HEK293 (cell line): ENCODE measurements around the gene MYO1E.
"Not testable (repeated sequence)": the region's sequence is repeated elsewhere in the genome, so short reads cannot be mapped to it uniquely, and the experiment has no call there.

ENCODE experiments used
- CTCF ChIA-PET: fragments of 350-600 bp; formaldehyde crosslinking; extraction: SDS; loops from one replicate; lab custom pipeline; 2021; ENCODE audit warnings: antibody characterized with exemption; lab: Yijun Ruan, JAX
- POLR2A ChIA-PET: fragments of 300-600 bp; formaldehyde crosslinking; extraction: SDS; loops from one replicate; lab custom pipeline; 2020; ENCODE audit warnings: antibody characterized with exemption, inconsistent platforms; lab: Yijun Ruan, JAX
- H3K27ac ChIP-seq: fragments of 200-500 bp; sonication (Bioruptor generic); 2 replicates; pipeline ENCODE4 v1.5.1; 2014; ENCODE audit warnings: low read depth, low read length, control low read depth, inconsistent platforms; ENCODE audit errors: extremely low read depth
- H3K36me3 ChIP-seq, 2 experiments: fragments of 200-500 bp in 1 of 2; sonication (Bioruptor generic) in 1 of 2; 1 replicate in 1 of 2; 2 replicates in 1 of 2; pipeline ENCODE4 v1.5.1; 2014 to 2017; ENCODE audit warnings: inconsistent platforms in 2 of 2, low read length in 2 of 2; ENCODE audit not compliant: control insufficient read depth in 2 of 2, insufficient read depth in 1 of 2
- H3K4me1 ChIP-seq: fragments of 200-500 bp; sonication (Bioruptor generic); 2 replicates; pipeline ENCODE4 v1.5.1; 2014; ENCODE audit warnings: mild to moderate bottlenecking, low read length, inconsistent platforms; ENCODE audit not compliant: control insufficient read depth, insufficient read depth
- H3K4me3 ChIP-seq: 2 replicates; pipeline ENCODE4 v1.5.1; 2011; ENCODE audit warnings: low read depth, mild to moderate bottlenecking, control low read depth, low read length, moderate library complexity
- H3K9me3 ChIP-seq: fragments of 200-500 bp; sonication (Bioruptor generic); 2 replicates; pipeline ENCODE4 v1.5.1; 2014; ENCODE audit warnings: low read depth, low read length, inconsistent platforms; ENCODE audit not compliant: control insufficient read depth, insufficient read depth
- EGR2 ChIP-seq: fragments of 450-650 bp; formaldehyde crosslinking; IDR thresholded peaks from 2 replicates; pipeline ENCODE4 v1.5.1; 2016; ENCODE audit warnings: low read depth, missing biosample characterization, missing genetic modification characterization
- SCRT2 ChIP-seq: fragments of 450-650 bp; formaldehyde crosslinking; IDR thresholded peaks from 2 replicates; pipeline ENCODE4 v1.5.1; 2016; ENCODE audit warnings: missing biosample characterization, missing genetic modification characterization
- YY2 ChIP-seq: fragments of 450-650 bp; formaldehyde crosslinking; IDR thresholded peaks from 2 replicates; pipeline ENCODE4 v1.5.1; 2016; ENCODE audit warnings: missing biosample characterization, missing genetic modification characterization
- ZBTB48 ChIP-seq: fragments of 450-650 bp; formaldehyde crosslinking; IDR thresholded peaks from 2 replicates; pipeline ENCODE4 v1.5.1; 2016; ENCODE audit warnings: missing biosample characterization, missing genetic modification characterization
- ZBTB8A ChIP-seq: fragments of 450-650 bp; formaldehyde crosslinking; IDR thresholded peaks from 2 replicates; pipeline ENCODE4 v1.5.1; 2016; ENCODE audit warnings: missing biosample characterization, missing genetic modification characterization
- ZNF146 ChIP-seq: fragments of 450-650 bp; formaldehyde crosslinking; IDR thresholded peaks from 2 replicates; pipeline ENCODE4 v1.5.1; 2016; ENCODE audit warnings: missing biosample characterization, missing genetic modification characterization
- ZNF16 ChIP-seq: fragments of 450-650 bp; formaldehyde crosslinking; IDR thresholded peaks from 2 replicates; pipeline ENCODE4 v1.5.1; 2016; ENCODE audit warnings: low read depth, missing biosample characterization, missing genetic modification characterization
- ZNF239 ChIP-seq: fragments of 450-650 bp; formaldehyde crosslinking; IDR thresholded peaks from 2 replicates; pipeline ENCODE4 v1.5.1; 2016; ENCODE audit warnings: missing biosample characterization, missing genetic modification characterization
- ZNF24 ChIP-seq: fragments of 450-650 bp; formaldehyde crosslinking; IDR thresholded peaks from 2 replicates; pipeline ENCODE4 v1.5.1; 2016; ENCODE audit warnings: missing biosample characterization, missing genetic modification characterization
- ZNF302 ChIP-seq: fragments of 450-650 bp; formaldehyde crosslinking; IDR thresholded peaks from 2 replicates; pipeline ENCODE4 v1.5.1; 2016; ENCODE audit warnings: missing biosample characterization, missing genetic modification characterization, low read depth
- ZNF362 ChIP-seq: fragments of 450-650 bp; formaldehyde crosslinking; IDR thresholded peaks from 2 replicates; pipeline ENCODE4 v1.5.1; 2016; ENCODE audit warnings: missing biosample characterization, missing genetic modification characterization
- ZNF433 ChIP-seq: fragments of 450-650 bp; formaldehyde crosslinking; IDR thresholded peaks from 2 replicates; pipeline ENCODE4 v1.5.1; 2016; ENCODE audit warnings: missing biosample characterization, missing genetic modification characterization, low read depth
- ZNF449 ChIP-seq: fragments of 450-650 bp; formaldehyde crosslinking; IDR thresholded peaks from 2 replicates; pipeline ENCODE4 v1.5.1; 2017; ENCODE audit warnings: missing biosample characterization, mild to moderate bottlenecking, missing genetic modification characterization, moderate library complexity
- ZNF544 ChIP-seq: fragments of 450-650 bp; formaldehyde crosslinking; IDR thresholded peaks from 2 replicates; pipeline ENCODE4 v1.5.0; 2017; ENCODE audit warnings: missing biosample characterization, missing genetic modification characterization
- ZNF558 ChIP-seq: fragments of 450-650 bp; formaldehyde crosslinking; IDR thresholded peaks from 2 replicates; pipeline ENCODE4 v1.5.1; 2016; ENCODE audit warnings: missing biosample characterization, missing genetic modification characterization
- ZNF561 ChIP-seq: fragments of 450-650 bp; IDR thresholded peaks from 2 replicates; pipeline ENCODE4 v1.5.1; 2018; ENCODE audit warnings: missing biosample characterization, missing genetic modification characterization, borderline replicate concordance
- ZNF626 ChIP-seq: fragments of 450-650 bp; sonication (Bioruptor Pico); formaldehyde crosslinking; IDR thresholded peaks from 2 replicates; pipeline ENCODE4 v1.5.1; 2018; ENCODE audit warnings: missing biosample characterization, missing genetic modification characterization, inconsistent platforms
- ZNF654 ChIP-seq: fragments of 450-650 bp; formaldehyde crosslinking; IDR thresholded peaks from 2 replicates; pipeline ENCODE4 v1.5.1; 2016; ENCODE audit warnings: low read depth, missing biosample characterization, missing genetic modification characterization
- ZNF747 ChIP-seq: fragments of 450-650 bp; formaldehyde crosslinking; IDR thresholded peaks from 2 replicates; pipeline ENCODE4 v1.5.1; 2016; ENCODE audit warnings: missing biosample characterization, missing genetic modification characterization
- TF ChIP-seq, protein P1 (sequence below): fragments of 450-650 bp; formaldehyde crosslinking; IDR thresholded peaks from 2 replicates; pipeline ENCODE4 v1.5.1; 2016; ENCODE audit warnings: missing biosample characterization, missing genetic modification characterization
- TF ChIP-seq, protein P2 (sequence below): fragments of 450-650 bp; formaldehyde crosslinking; IDR thresholded peaks from 2 replicates; pipeline ENCODE4 v1.5.0; 2017; ENCODE audit warnings: missing biosample characterization, missing genetic modification characterization, borderline replicate concordance
- TF ChIP-seq, protein P3 (sequence below): IDR thresholded peaks from 2 replicates; pipeline ENCODE4 v1.6.1; 2011; ENCODE audit warnings: mild to moderate bottlenecking, low read depth, low read length, borderline replicate concordance

MYO1E gene

DNA sequence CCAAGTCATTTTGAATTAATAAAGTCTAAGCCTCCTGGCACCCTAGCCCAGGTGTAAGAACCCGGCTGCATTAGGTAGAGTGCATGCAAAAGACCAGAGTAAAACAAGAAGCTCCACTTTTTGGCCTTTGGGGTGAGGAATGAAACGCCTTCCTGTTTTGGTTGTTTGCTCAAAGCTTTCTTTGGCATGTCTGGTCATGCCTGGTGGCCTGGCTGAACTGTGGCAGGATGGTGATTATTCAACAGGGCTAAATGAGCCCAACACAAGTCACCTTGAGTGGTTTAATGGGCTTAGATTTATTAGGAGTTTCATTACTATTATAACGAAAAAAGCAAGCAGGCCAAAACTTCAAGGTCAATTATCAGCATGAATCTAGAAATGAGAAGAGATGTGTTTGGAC is 206.9 kb downstream of the MYO1E start (continued):
- TF ChIP-seq ZBTB8A (tag by site-specific recombination) (peak; percentile 47; the same call in 1 of the 2 replicates), ZNF146 (tag by site-specific recombination) (no peak), ZNF362 (tag by site-specific recombination) (no peak), ZNF626 (no peak), YY2 (no peak), ZNF558 (tag by site-specific recombination) (no peak), ZNF544 (tag by site-specific recombination) (no peak), ZNF561 (no peak), ZNF747 (tag by site-specific recombination) (no peak), SCRT2 (peak; percentile 35; the same call in 1 of the 2 replicates), EGR2 (tag by site-specific recombination) (no peak), ZNF24 (tag by site-specific recombination) (no peak), ZNF239 (tag by site-specific recombination) (no peak), ZNF16 (tag by site-specific recombination) (no peak)
- TF ChIP-seq, protein P1, sequence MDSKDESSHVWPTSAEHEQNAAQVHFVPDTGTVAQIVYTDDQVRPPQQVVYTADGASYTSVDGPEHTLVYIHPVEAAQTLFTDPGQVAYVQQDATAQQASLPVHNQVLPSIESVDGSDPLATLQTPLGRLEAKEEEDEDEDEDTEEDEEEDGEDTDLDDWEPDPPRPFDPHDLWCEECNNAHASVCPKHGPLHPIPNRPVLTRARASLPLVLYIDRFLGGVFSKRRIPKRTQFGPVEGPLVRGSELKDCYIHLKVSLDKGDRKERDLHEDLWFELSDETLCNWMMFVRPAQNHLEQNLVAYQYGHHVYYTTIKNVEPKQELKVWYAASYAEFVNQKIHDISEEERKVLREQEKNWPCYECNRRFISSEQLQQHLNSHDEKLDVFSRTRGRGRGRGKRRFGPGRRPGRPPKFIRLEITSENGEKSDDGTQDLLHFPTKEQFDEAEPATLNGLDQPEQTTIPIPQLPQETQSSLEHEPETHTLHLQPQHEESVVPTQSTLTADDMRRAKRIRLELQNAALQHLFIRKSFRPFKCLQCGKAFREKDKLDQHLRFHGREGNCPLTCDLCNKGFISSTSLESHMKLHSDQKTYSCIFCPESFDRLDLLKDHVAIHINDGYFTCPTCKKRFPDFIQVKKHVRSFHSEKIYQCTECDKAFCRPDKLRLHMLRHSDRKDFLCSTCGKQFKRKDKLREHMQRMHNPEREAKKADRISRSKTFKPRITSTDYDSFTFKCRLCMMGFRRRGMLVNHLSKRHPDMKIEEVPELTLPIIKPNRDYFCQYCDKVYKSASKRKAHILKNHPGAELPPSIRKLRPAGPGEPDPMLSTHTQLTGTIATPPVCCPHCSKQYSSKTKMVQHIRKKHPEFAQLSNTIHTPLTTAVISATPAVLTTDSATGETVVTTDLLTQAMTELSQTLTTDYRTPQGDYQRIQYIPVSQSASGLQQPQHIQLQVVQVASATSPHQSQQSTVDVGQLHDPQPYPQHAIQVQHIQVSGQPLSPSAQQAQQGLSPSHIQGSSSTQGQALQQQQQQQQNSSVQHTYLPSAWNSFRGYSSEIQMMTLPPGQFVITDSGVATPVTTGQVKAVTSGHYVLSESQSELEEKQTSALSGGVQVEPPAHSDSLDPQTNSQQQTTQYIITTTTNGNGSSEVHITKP (tag by site-specific recombination): no peak
- TF ChIP-seq, protein P2, sequence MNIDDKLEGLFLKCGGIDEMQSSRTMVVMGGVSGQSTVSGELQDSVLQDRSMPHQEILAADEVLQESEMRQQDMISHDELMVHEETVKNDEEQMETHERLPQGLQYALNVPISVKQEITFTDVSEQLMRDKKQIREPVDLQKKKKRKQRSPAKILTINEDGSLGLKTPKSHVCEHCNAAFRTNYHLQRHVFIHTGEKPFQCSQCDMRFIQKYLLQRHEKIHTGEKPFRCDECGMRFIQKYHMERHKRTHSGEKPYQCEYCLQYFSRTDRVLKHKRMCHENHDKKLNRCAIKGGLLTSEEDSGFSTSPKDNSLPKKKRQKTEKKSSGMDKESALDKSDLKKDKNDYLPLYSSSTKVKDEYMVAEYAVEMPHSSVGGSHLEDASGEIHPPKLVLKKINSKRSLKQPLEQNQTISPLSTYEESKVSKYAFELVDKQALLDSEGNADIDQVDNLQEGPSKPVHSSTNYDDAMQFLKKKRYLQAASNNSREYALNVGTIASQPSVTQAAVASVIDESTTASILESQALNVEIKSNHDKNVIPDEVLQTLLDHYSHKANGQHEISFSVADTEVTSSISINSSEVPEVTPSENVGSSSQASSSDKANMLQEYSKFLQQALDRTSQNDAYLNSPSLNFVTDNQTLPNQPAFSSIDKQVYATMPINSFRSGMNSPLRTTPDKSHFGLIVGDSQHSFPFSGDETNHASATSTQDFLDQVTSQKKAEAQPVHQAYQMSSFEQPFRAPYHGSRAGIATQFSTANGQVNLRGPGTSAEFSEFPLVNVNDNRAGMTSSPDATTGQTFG (tag by site-specific recombination): no peak

DNA sequence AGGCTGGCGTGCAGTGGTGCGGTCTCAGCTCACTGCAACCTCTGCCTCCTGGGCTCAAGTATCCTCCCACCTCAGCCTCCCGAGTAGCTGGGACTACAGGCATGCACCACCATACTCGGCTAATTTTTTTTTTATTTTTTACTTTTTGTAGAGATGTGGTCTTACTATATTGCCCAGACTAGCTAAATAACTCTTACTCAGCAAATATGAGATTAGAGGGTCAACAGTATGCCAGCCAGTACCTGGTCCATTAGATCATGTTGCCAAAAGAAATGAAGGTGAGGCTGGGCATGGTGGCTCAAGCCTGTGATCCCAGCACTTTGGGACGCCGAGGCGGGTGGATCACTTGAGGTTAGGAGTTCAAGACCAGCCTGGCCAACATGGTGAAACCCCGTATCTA is 210.6 kb downstream of the MYO1E start:
- H3K9me3 ChIP-seq, H3K27ac ChIP-seq, POLR2A ChIA-PET, H3K4me3 ChIP-seq, H3K4me1 ChIP-seq: not testable (repeated sequence)
- H3K36me3 ChIP-seq: peaks cover 12% of the 10 kb centered on the region in 2 experiments; a peak in 2 of 3 replicates
- CTCF ChIA-PET: interaction anchor here (0.7 to 1.0 kb wide), 4 partner anchors 16 to 444 kb away, joined by 3 to 4 read pairs (median 4); no protein-coding TSS in a partner anchor

DNA sequence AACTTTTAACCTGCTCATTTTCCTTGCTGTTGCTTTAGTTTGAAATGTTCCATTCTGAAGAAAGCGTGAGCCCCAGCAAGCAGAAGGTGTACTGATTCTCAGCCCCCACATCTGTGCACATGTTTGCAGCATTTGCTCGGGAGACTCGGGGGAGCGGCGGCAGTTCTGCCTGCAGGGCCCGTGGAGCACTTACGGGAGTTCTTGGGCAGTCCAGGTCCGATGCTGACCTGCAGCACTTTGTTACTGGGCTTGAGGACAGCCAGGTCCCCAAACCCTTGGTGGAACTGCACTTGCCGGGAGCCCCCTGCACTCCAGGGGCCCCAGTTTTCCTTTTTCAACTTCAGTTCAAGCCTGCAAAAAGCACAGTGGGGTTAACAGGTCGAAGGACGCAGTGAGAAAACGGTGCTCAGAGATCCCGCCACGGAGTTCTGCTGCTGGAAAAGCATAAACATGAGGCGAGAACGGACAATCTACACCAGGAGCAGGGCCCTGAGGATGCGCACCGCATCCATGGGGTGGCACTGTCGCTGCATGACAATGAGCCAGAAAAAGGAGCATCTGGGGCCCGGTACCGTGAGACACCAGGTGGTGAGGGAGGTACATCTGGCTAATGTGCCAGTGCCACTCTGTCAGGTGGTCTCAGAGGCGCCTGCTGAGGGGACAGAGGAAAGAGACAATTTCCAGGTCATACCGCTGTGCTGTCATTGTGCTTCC is 211.6 kb downstream of the MYO1E start:
- POLR2A ChIA-PET: no interaction called here
- Histone ChIP-seq H3K9me3 (no peaks in the 10 kb centered on the region), H3K27ac (no peak overlapping the region), H3K36me3 (peaks cover 12% of the 10 kb centered on the region in 2 experiments; a peak in 2 of 3 replicates), H3K4me3 (no peak overlapping the region), H3K4me1 (peaks cover 4% of the 10 kb centered on the region; the same call in 1 of the 2 replicates)
- no peak for TF ChIP-seq ZNF302 (tag by site-specific recombination)
- no peak for TF ChIP-seq ZNF449 (tag by site-specific recombination)
- TF ChIP-seq ZNF433 (tag by site-specific recombination): no peak
- TF ChIP-seq ZNF654 (tag by site-specific recombination): peak; percentile 39
- TF ChIP-seq, protein P3, sequence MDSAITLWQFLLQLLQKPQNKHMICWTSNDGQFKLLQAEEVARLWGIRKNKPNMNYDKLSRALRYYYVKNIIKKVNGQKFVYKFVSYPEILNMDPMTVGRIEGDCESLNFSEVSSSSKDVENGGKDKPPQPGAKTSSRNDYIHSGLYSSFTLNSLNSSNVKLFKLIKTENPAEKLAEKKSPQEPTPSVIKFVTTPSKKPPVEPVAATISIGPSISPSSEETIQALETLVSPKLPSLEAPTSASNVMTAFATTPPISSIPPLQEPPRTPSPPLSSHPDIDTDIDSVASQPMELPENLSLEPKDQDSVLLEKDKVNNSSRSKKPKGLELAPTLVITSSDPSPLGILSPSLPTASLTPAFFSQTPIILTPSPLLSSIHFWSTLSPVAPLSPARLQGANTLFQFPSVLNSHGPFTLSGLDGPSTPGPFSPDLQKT: no peak
- no peak for TF ChIP-seq ZBTB48
- CTCF ChIA-PET: interaction anchor here (0.9 to 1.5 kb wide), 3 partner anchors 17 to 368 kb away, joined by 3 to 4 read pairs (median 4); no protein-coding TSS in a partner anchor
